Mesothelial cell of epicardium (in vitro differentiated cells): ENCODE data around the gene CLDN34. TPM values are rescaled to one million over a fixed set of nuclear protein-coding genes. Genes with fewer than 3 reads are reported as not detected.

ENCODE experiments used
- DNase-seq, 2 experiments: peaks; one replicate each; pipeline ENCODE4 v3.0.0; 2021; ENCODE audit warnings: low spot score in 2 of 2; ENCODE audit not compliant: unreplicated experiment in 2 of 2
- H3K27ac Mint-ChIP-seq: 2 replicates; pipeline ENCODE4 v1.8.0; 2021; ENCODE audit warnings: mixed read lengths
- H3K27me3 Mint-ChIP-seq: 2 replicates; pipeline ENCODE4 v1.8.0; 2021; ENCODE audit warnings: low read depth, mixed read lengths
- H3K36me3 Mint-ChIP-seq: 2 replicates; pipeline ENCODE4 v1.8.0; 2021; ENCODE audit warnings: mixed read lengths
- H3K4me1 Mint-ChIP-seq: 2 replicates; pipeline ENCODE4 v1.8.0; 2021; ENCODE audit warnings: mixed read lengths
- H3K4me3 Mint-ChIP-seq: 2 replicates; pipeline ENCODE4 v1.8.0; 2021; ENCODE audit warnings: mild to moderate bottlenecking, moderate library complexity, mixed read lengths
- H3K9me3 Mint-ChIP-seq: 2 replicates; pipeline ENCODE4 v1.8.0; 2021; ENCODE audit warnings: mixed read lengths
- CTCF ChIP-seq: fragments of 200-600 bp; sonication (generic); IDR thresholded peaks from one replicate; pipeline ENCODE4 v1.5.0; 2021; ENCODE audit warnings: antibody characterized with exemption; ENCODE audit not compliant: unreplicated experiment
- total RNA-seq: library from RNA; stranded (reverse); gene quantifications from 3 replicates; pipeline ENCODE4 v1.2.1, GENCODE V29; 2021

The CLDN34 gene
- total RNA-seq, 1 donor from 2014 or later, result 1.1 TPM

GRCh38 chrX:9980401-9980800 lies 13.2 kb downstream of the CLDN34 start:
- H3K4me3 Mint-ChIP-seq, result no peak overlapping the region
- TF ChIP-seq CTCF, result no peak
- peaks cover 4% of the 10 kb centered on the region for H3K36me3 Mint-ChIP-seq
- no peak for DNase-seq
- no peak overlapping the region for H3K27ac Mint-ChIP-seq
- peaks cover 3% of the 10 kb centered on the region for H3K4me1 Mint-ChIP-seq
- peaks cover 34% of the 10 kb centered on the region for H3K9me3 Mint-ChIP-seq
- H3K27me3 Mint-ChIP-seq, result no peaks in the 10 kb centered on the region

GRCh38 chrX:9980927-9981326 lies 13.8 kb downstream of the CLDN34 start:
- no peak for TF ChIP-seq CTCF
- H3K9me3 Mint-ChIP-seq, result peaks cover 30% of the 10 kb centered on the region
- peaks cover 2% of the 10 kb centered on the region for H3K36me3 Mint-ChIP-seq
- no peaks in the 10 kb centered on the region for H3K27me3 Mint-ChIP-seq
- H3K27ac Mint-ChIP-seq, result no peak overlapping the region
- no peak for DNase-seq
- H3K4me3 Mint-ChIP-seq, result no peak overlapping the region
- peaks cover 3% of the 10 kb centered on the region for H3K4me1 Mint-ChIP-seq

GRCh38 chrX:9983441-9983840 lies 16.3 kb downstream of the CLDN34 start:
- no peak overlapping the region for H3K4me3 Mint-ChIP-seq
- peaks cover 2% of the 10 kb centered on the region for H3K36me3 Mint-ChIP-seq
- peaks cover 3% of the 10 kb centered on the region for H3K4me1 Mint-ChIP-seq
- no peaks in the 10 kb centered on the region for H3K27me3 Mint-ChIP-seq
- DNase-seq, result no peak
- H3K9me3 Mint-ChIP-seq, result peaks cover 23% of the 10 kb centered on the region
- no peak for TF ChIP-seq CTCF
- no peak overlapping the region for H3K27ac Mint-ChIP-seq

GRCh38 chrX:9983846-9984245 lies 16.7 kb downstream of the CLDN34 start:
- no peak overlapping the region for H3K27ac Mint-ChIP-seq
- H3K36me3 Mint-ChIP-seq, result peaks cover 2% of the 10 kb centered on the region
- no peak for DNase-seq
- H3K27me3 Mint-ChIP-seq, result no peaks in the 10 kb centered on the region
- H3K9me3 Mint-ChIP-seq, result peaks cover 21% of the 10 kb centered on the region
- TF ChIP-seq CTCF, result no peak
- H3K4me1 Mint-ChIP-seq, result peaks cover 3% of the 10 kb centered on the region
- no peak overlapping the region for H3K4me3 Mint-ChIP-seq

GRCh38 chrX:9988762-9989161 lies 21.6 kb downstream of the CLDN34 start:
- no peaks in the 10 kb centered on the region for H3K4me1 Mint-ChIP-seq
- H3K27me3 Mint-ChIP-seq, result no peaks in the 10 kb centered on the region
- peak; percentile 51 for TF ChIP-seq CTCF
- no peak overlapping the region for H3K4me3 Mint-ChIP-seq
- no peak overlapping the region for H3K27ac Mint-ChIP-seq
- peaks cover 10% of the 10 kb centered on the region for H3K9me3 Mint-ChIP-seq
- no peak for DNase-seq
- H3K36me3 Mint-ChIP-seq, result peaks cover 2% of the 10 kb centered on the region

- peaks cover 5% of the 10 kb centered on the region for H3K9me3 Mint-ChIP-seq
- no peak for DNase-seq
- H3K27me3 Mint-ChIP-seq, result no peaks in the 10 kb centered on the region
- TF ChIP-seq CTCF, result no peak
- H3K36me3 Mint-ChIP-seq, result no peaks in the 10 kb centered on the region
- no peak overlapping the region for H3K27ac Mint-ChIP-seq
- no peak overlapping the region for H3K4me3 Mint-ChIP-seq
- H3K4me1 Mint-ChIP-seq, result no peaks in the 10 kb centered on the region
Observed at GRCh38 chrX:9992061-9992460, 24.9 kb downstream of the CLDN34 start.
